ENCODE measurements around the gene TMEM147.
A peak's percentile ranks its signal among the peaks of the same experiment; 100 is the strongest.
"Not testable (repeated sequence)": the region's sequence is repeated elsewhere in the genome, so short reads cannot be mapped to it uniquely, and the experiment has no call there.

The TMEM147 gene

DNA sequence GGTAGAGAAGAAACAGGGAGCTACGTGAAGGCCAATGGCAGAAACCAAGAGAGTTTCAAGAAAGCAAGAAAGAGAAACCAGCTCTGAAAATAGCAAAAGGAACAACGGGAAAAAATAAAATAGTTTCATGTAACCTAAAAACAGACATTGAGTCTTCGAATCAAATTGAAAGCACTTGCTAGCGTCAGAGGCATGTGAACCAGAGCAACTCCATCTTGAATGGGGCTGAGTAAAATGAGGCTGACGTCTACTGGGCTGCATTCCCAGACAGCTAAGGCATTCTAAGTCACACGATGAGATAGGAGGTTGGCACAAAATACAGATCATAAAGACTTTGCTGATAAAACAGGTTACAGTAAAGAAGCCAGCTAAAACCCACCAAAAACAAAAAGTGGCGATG is 33.3 kb downstream of the TMEM147 start:
- Histone ChIP-seq H3K9me3 (peaks cover 31% of the 10 kb centered on the region), H3K27ac (no peak overlapping the region), H3K4me1 (0 out of 2 replicates have a peak, but pooled peaks cover 4% of the 10 kb centered on the region), H4K20me1 (no peaks in the 10 kb centered on the region), H3K4me3 (no peak overlapping the region), H3K36me3 (no peaks in the 10 kb centered on the region), H3K4me2 (no peak overlapping the region), H3K27me3 (no peaks in the 10 kb centered on the region), H3K9ac (no peak overlapping the region)
- TF ChIP-seq Cebpa-rat (IDR thresholded peaks at IDR 0.05), result no peak

DNA sequence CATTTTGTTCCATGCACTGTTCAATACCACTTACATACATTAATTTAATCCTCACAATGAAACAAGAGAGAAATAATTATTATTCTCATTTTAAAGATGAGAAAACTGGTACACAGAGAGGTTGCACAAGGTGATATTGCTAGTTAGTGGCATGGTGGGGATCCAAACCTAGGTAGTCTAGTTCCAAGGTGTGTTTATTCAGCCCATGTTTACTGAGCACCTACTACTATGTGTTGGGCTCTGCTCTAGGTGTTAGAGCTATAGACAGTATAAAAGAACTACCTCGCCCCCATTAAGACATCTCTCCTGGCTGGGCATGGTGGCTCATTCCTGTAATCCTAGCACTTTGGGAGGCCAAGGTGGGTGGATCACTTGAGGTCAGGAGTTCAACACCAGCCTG is 37.3 kb downstream of the TMEM147 start:
- H3K27me3 ChIP-seq, result no peaks in the 10 kb centered on the region
- H3K4me2 ChIP-seq, result no peak overlapping the region

DNA sequence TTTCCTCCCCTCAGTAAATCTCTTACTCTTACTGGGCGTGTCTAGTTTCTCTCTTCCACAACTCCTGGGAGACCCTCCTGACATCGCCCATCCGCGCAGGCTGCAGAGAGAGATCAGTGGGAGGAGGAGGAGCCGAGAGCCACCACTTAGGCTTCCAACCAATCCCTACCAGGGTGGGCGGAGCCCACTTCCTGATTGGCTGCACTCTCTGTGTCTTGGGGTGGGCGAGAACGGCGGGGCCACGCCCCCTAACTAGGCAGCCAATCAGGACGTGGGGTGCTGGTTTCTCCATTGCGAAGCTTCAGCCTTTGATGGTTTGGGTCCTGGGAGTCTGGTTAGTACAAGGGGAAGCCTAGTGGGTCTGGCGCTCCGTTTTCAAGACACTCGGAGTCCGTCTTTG is 40.4 kb downstream of the TMEM147 start, which contains the start of gene PMIS2:
Gene PMIS2 (plus strand): TSS at position 326 of the 400 bp plus-strand sequence. CDS start 87 bp downstream, outside the sequence.
- Histone ChIP-seq H3K4me1 (peaks cover 24% of the 10 kb centered on the region), H4K20me1 (no peaks in the 10 kb centered on the region), H3K4me2 (no peak within 1 kb of the TSS), H3K4me3 (no peak within 1 kb of the TSS), H3K36me3 (no peaks in the 10 kb centered on the region), H3K9me3 (peaks cover 7% of the 10 kb centered on the region), H3K27ac (no peak within 1 kb of the TSS), H3K27me3 (no peaks in the 10 kb centered on the region), H3K9ac (no peak within 1 kb of the TSS)
- TF ChIP-seq Cebpa-rat (IDR thresholded peaks at IDR 0.05), result no peak

More for the DNA sequence above, 37.3 kb downstream of the TMEM147 start:
- Histone ChIP-seq H3K4me3 (no peak overlapping the region), H3K36me3 (no peaks in the 10 kb centered on the region), H3K9ac (no peak overlapping the region), H3K4me1 (peaks cover 7% of the 10 kb centered on the region), H4K20me1 (no peaks in the 10 kb centered on the region), H3K9me3 (peaks cover 9% of the 10 kb centered on the region), H3K27ac (no peak overlapping the region)
- TF ChIP-seq Cebpa-rat (IDR thresholded peaks at IDR 0.05), result no peak

DNA sequence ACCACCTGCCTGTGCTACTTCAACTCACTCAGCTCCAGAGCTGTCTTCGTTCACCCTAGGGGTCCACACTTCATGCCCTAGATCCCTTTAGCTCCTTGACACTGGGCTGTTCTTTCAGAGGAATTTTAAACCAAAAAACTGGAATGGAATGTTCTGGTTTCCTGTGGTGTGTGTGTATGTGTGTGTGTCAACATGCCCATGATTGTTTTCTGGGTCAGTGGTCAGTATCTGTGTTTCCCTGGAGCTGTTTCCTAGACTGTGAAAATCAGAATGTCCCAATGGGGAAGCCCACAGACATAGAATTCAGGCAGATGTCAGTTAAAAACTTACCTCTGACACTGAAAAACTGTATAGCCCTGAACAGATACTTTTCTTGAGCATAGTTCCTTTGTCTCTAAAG is 41.9 kb downstream of the TMEM147 start:
- Histone ChIP-seq H4K20me1 (no peaks in the 10 kb centered on the region), H3K27me3 (no peaks in the 10 kb centered on the region), H3K9ac (no peak overlapping the region), H3K4me3 (no peak overlapping the region), H3K36me3 (no peaks in the 10 kb centered on the region), H3K27ac (no peak overlapping the region), H3K4me2 (no peak overlapping the region), H3K9me3 (peaks cover 7% of the 10 kb centered on the region), H3K4me1 (peaks cover 24% of the 10 kb centered on the region)
- no peak for TF ChIP-seq Cebpa-rat (IDR thresholded peaks at IDR 0.05)

DNA sequence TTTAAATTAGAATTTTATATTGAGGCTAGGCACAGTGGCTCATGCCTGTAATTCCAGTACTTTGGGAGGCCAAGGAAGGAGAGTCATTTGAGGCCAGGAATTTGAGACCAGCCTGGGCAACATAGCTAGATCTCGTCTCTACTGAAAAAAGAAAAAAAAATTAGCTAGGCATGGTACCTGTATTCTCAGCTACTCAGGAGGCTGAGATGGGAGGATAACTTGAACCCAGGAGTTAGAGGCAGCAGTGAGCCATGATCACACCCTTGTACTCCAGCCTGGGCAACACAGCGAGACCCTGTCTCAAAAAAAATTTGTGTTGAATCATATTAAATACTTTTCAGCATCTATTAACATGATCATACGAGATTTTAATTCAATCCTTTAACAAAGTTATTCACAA is 45.4 kb downstream of the TMEM147 start:
- no peak overlapping the region for H3K9ac ChIP-seq
- peaks cover 24% of the 10 kb centered on the region for H3K4me1 ChIP-seq
- no peaks in the 10 kb centered on the region for H3K36me3 ChIP-seq
- no peaks in the 10 kb centered on the region for H4K20me1 ChIP-seq
- no peak overlapping the region for H3K4me3 ChIP-seq
- no peak overlapping the region for H3K4me2 ChIP-seq
- TF ChIP-seq Cebpa-rat (IDR thresholded peaks at IDR 0.05), result no peak
- peaks cover 3% of the 10 kb centered on the region for H3K9me3 ChIP-seq
- no peaks in the 10 kb centered on the region for H3K27me3 ChIP-seq
- H3K27ac ChIP-seq, result no peak overlapping the region

DNA sequence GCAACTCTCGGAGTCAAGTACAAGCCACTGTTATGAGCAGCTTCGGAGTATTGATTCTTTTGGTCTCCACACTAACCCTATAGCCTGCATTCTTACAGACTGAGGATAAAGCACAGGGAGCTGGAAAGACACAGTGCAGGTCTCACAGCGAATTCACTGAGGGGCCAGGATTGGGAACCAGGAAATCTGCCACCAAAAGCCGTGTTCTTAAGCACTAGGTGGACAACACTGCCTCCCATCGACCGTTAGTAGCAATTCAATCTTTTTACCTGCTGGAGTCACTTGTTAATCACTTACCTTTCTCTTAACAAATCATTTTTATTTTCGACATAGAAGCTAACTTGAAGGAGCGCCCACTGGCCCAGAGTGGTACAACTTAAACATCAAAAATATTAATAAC is 46.8 kb downstream of the TMEM147 start:
- Histone ChIP-seq H3K9me3 (no peaks in the 10 kb centered on the region), H3K4me1 (peaks cover 29% of the 10 kb centered on the region), H3K4me2 (no peak overlapping the region), H3K27me3 (no peaks in the 10 kb centered on the region), H3K36me3 (no peaks in the 10 kb centered on the region), H3K4me3 (no peak overlapping the region), H3K9ac (no peak overlapping the region), H3K27ac (no peak overlapping the region), H4K20me1 (no peaks in the 10 kb centered on the region)
- TF ChIP-seq Cebpa-rat (IDR thresholded peaks at IDR 0.05), result no peak

DNA sequence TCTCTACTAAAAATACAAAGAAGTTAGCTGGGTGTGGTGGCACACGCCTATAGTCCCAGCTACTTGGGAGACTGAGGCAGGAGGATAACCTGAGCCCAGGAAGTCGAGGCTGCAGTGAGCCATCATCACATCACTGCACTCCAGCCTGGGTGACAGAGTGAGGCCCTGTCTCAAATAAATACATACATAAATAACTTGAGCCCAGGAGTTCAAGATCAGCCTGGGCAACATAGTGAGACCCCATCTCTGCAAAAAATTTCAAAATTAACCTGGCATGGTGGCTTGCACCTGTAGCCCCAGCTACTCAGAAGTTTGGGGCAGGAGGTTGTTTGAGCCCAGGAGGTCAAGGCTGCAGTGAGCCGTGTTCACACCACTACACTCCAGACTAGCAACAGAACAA is 49.6 kb downstream of the TMEM147 start:
- H3K9me3 ChIP-seq, H3K36me3 ChIP-seq, H3K27ac ChIP-seq, H3K27me3 ChIP-seq, H3K4me1 ChIP-seq, H3K4me2 ChIP-seq, H3K9ac ChIP-seq, H4K20me1 ChIP-seq, H3K4me3 ChIP-seq: not testable (repeated sequence)

DNA sequence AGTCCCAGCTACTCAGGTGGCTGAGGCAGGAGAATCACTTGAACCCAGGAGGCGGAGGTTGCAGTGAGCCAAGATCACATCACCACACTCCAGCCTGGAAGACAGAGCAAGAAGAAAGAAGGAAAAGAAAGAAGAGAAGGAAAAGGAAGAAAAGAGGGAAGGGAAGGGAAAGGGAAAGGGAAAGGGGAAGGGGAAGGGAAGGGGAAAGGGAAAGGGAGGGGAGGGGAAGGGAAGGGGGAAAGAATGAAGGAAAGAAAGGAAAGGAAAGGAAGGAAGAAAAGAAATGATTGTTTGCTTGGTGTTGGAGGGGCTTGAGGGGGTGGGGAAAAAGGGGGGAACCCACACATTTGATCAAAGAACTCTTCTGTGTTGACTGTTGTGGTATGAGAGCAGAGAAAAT is 50.5 kb downstream of the TMEM147 start:
- Histone ChIP-seq H3K27ac (no peak overlapping the region), H3K27me3 (no peaks in the 10 kb centered on the region), H3K4me1 (peaks cover 6% of the 10 kb centered on the region; the same call in 1 of the 2 replicates), H4K20me1 (no peaks in the 10 kb centered on the region), H3K9ac (no peak overlapping the region), H3K36me3 (no peaks in the 10 kb centered on the region), H3K9me3 (no peaks in the 10 kb centered on the region), H3K4me2 (0 out of 2 replicates have a peak overlapping the region, but pooled peaks have one; percentile 2), H3K4me3 (no peak overlapping the region)
- no peak for TF ChIP-seq Cebpa-rat (IDR thresholded peaks at IDR 0.05)

DNA sequence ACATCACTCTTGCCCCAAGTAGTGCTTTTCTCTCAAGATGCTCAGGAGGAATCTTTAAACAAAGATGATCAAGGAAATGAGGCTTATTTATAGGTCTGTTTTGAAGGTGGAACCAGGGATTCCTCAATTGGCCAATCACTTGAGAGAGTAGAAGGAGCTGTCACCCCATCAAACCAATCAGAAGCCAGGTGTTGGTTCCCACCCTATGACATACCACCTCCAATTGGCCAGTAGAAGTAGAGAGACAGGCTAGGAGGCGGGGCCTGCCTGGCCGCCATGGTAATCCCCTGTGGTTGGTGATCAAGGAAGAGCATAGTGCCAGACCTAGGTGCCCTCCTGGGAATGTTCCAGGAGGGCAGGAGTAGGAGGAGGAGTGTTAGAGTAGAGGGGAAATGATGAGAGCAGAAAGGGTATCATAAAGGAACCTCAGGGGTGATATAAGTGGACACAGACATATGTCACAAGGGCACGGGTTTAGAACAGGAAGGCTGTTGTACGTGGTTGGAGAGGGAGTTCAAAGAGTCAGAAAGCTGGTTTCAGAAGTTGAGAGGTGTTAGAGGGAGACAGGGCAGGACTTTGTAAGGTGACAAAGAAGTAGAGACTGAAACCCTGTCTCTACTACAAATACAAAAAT is 51.1 kb downstream of the TMEM147 start:
- no peaks in the 10 kb centered on the region for H3K9me3 ChIP-seq
- no peak overlapping the region for H3K27ac ChIP-seq
- no peak for TF ChIP-seq Cebpa-rat (IDR thresholded peaks at IDR 0.05)
- no peak overlapping the region for H3K9ac ChIP-seq
- H3K4me2 ChIP-seq, result 0 out of 2 replicates have a peak overlapping the region, but pooled peaks have one; percentile 2
- H4K20me1 ChIP-seq, result no peaks in the 10 kb centered on the region
- H3K4me3 ChIP-seq, result no peak overlapping the region
- H3K27me3 ChIP-seq, result no peaks in the 10 kb centered on the region
- H3K4me1 ChIP-seq, result peaks cover 6% of the 10 kb centered on the region; the same call in 1 of the 2 replicates
- H3K36me3 ChIP-seq, result no peaks in the 10 kb centered on the region

Measured in BLaER1 (cell line).